Measurements from ENCODE around the gene GOLGA8J. TPM values are rescaled to one million over a fixed set of nuclear protein-coding genes. Genes with fewer than 3 reads are reported as not detected.

The GOLGA8J gene
- polyA plus RNA-seq, 3 donors, result 0.08 TPM; not detected in 2

- no CpG with 5 or more reads among the region's 4 CpGs for WGBS (ENCODE audit: insufficient coverage)
- no peak overlapping the region for H2AFZ ChIP-seq (ENCODE audit: insufficient read depth, low read depth, low read length, poor library complexity, severe bottlenecking)
- Mint-ChIP-seq H3K27ac (no peak overlapping the region), H3K36me3 (no peaks in the 10 kb centered on the region), H3K4me1 (no peaks in the 10 kb centered on the region), H3K27me3 (ENCODE audit: low read depth in 3 of 3) (no peaks in the 10 kb centered on the region), H3K9me3 (peaks cover 0 to 6% (median 2%) of the 10 kb centered on the region in 7 donors), H3K4me3 (no peak overlapping the region)
- H4K20me1 ChIP-seq (ENCODE audit: insufficient read depth, low read length), result no peaks in the 10 kb centered on the region
- no peak overlapping the region for H3K27ac ChIP-seq (ENCODE audit: low read depth in 1 of 2, low read length in 2 of 2)
- no peaks in the 10 kb centered on the region for H3K36me3 ChIP-seq (replicated peaks in 1 of 2; ENCODE audit: control insufficient read depth in 1 of 2, insufficient read depth in 2 of 2, low read length in 2 of 2)
- H3K4me1 ChIP-seq (ENCODE audit: control insufficient read depth in 1 of 2, insufficient read depth in 2 of 2, low read length in 2 of 2), result no peaks in the 10 kb centered on the region
- H3K27me3 ChIP-seq (ENCODE audit: control insufficient read depth in 2 of 2, insufficient read depth in 2 of 2, low read length in 2 of 2), result no peaks in the 10 kb centered on the region
- intact Hi-C loops (cut with micrococcal nuclease), result no loop called here
- H3K79me2 ChIP-seq (ENCODE audit: insufficient read depth, low read length), result no peaks in the 10 kb centered on the region
- no peak overlapping the region for H3K4me2 ChIP-seq (replicated peaks; ENCODE audit: extremely low read depth, low read length, poor library complexity, severe bottlenecking)
- H3K4me3 ChIP-seq (replicated peaks in 1 of 3; ENCODE audit: low read depth in 2 of 3, low read length in 3 of 3), result no peak overlapping the region
- no peak for DNase-seq
- H3K9me3 ChIP-seq (replicated peaks in 1 of 2; ENCODE audit: control insufficient read depth in 1 of 2, insufficient read depth in 1 of 2, low read length in 2 of 2), result no peaks in the 10 kb centered on the region
- no peak for TF ChIP-seq CTCF (IDR thresholded peaks at IDR 0.05)
- H3K9ac ChIP-seq (ENCODE audit: insufficient read depth, low read length, poor library complexity, severe bottlenecking), result no peak overlapping the region
These were observed 49.0 kb upstream of the GOLGA8J start for GRCh38 chr15:30033763-30034162.

- DNase-seq, result no peak
- no peaks in the 10 kb centered on the region for H3K4me1 Mint-ChIP-seq
- H3K79me2 ChIP-seq (ENCODE audit: insufficient read depth, low read length), result no peaks in the 10 kb centered on the region
- WGBS (ENCODE audit: insufficient coverage), result 88% methylated on average over 4 of the region's 6 CpGs
- no peaks in the 10 kb centered on the region for H3K27me3 ChIP-seq (ENCODE audit: control insufficient read depth in 2 of 2, insufficient read depth in 2 of 2, low read length in 2 of 2)
- H3K4me2 ChIP-seq (replicated peaks; ENCODE audit: extremely low read depth, low read length, poor library complexity, severe bottlenecking), result no peak overlapping the region
- H3K9me3 ChIP-seq (replicated peaks in 1 of 2; ENCODE audit: control insufficient read depth in 1 of 2, insufficient read depth in 1 of 2, low read length in 2 of 2), result no peaks in the 10 kb centered on the region
- H3K4me1 ChIP-seq (ENCODE audit: control insufficient read depth in 1 of 2, insufficient read depth in 2 of 2, low read length in 2 of 2), result no peaks in the 10 kb centered on the region
- no peak overlapping the region for H3K27ac ChIP-seq (ENCODE audit: low read depth in 1 of 2, low read length in 2 of 2)
- H3K27ac Mint-ChIP-seq, result no peak overlapping the region
- no peaks in the 10 kb centered on the region for H4K20me1 ChIP-seq (ENCODE audit: insufficient read depth, low read length)
- no peak for TF ChIP-seq CTCF (IDR thresholded peaks at IDR 0.05)
- intact Hi-C loops (cut with micrococcal nuclease), result no loop called here
- no peak overlapping the region for H3K4me3 Mint-ChIP-seq
- no peaks in the 10 kb centered on the region for H3K36me3 ChIP-seq (replicated peaks in 1 of 2; ENCODE audit: control insufficient read depth in 1 of 2, insufficient read depth in 2 of 2, low read length in 2 of 2)
- no peak overlapping the region for H3K9ac ChIP-seq (ENCODE audit: insufficient read depth, low read length, poor library complexity, severe bottlenecking)
- H3K36me3 Mint-ChIP-seq, result no peaks in the 10 kb centered on the region
- H2AFZ ChIP-seq (ENCODE audit: insufficient read depth, low read depth, low read length, poor library complexity, severe bottlenecking), result no peak overlapping the region
- peaks cover 0 to 5% (median 2%) of the 10 kb centered on the region in 7 donors for H3K9me3 Mint-ChIP-seq
- H3K4me3 ChIP-seq (replicated peaks in 1 of 3; ENCODE audit: low read depth in 2 of 3, low read length in 3 of 3), result no peak overlapping the region
- peaks cover 0 to 2% (median 1%) of the 10 kb centered on the region in 3 donors for H3K27me3 Mint-ChIP-seq (ENCODE audit: low read depth in 3 of 3)
These were observed 46.6 kb upstream of the GOLGA8J start for GRCh38 chr15:30036036-30036703.

Measured in CD14-positive monocyte (primary cell).